Measurements from ENCODE around the gene NADSYN1. TPM values are rescaled to one million over a fixed set of nuclear protein-coding genes. Genes with fewer than 3 reads are reported as not detected.

The NADSYN1 gene
- total RNA-seq, 1 experiment from 2014 or later: 45.1 TPM

DNA sequence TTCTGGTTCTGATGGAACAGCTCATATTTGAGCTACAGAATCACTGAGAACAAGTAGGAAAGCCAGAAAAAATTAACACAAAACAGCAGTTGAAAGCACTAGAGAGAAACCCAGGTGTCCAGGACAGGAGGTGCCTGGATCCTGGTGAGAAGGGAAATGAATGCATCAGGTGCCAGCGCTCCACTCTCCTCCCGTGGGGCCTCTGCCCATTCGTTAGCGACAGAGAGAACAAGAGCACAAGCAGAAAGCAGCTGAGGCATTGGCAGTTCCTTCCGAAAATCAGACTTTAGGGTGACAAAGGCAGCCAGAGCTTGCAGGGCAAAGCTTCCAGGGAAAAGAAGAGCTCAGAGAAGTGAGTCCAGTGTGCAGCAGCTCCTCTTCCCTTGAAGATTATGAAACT is 54.1 kb downstream of the NADSYN1 start (continued):
- TF ChIP-seq, protein P1, sequence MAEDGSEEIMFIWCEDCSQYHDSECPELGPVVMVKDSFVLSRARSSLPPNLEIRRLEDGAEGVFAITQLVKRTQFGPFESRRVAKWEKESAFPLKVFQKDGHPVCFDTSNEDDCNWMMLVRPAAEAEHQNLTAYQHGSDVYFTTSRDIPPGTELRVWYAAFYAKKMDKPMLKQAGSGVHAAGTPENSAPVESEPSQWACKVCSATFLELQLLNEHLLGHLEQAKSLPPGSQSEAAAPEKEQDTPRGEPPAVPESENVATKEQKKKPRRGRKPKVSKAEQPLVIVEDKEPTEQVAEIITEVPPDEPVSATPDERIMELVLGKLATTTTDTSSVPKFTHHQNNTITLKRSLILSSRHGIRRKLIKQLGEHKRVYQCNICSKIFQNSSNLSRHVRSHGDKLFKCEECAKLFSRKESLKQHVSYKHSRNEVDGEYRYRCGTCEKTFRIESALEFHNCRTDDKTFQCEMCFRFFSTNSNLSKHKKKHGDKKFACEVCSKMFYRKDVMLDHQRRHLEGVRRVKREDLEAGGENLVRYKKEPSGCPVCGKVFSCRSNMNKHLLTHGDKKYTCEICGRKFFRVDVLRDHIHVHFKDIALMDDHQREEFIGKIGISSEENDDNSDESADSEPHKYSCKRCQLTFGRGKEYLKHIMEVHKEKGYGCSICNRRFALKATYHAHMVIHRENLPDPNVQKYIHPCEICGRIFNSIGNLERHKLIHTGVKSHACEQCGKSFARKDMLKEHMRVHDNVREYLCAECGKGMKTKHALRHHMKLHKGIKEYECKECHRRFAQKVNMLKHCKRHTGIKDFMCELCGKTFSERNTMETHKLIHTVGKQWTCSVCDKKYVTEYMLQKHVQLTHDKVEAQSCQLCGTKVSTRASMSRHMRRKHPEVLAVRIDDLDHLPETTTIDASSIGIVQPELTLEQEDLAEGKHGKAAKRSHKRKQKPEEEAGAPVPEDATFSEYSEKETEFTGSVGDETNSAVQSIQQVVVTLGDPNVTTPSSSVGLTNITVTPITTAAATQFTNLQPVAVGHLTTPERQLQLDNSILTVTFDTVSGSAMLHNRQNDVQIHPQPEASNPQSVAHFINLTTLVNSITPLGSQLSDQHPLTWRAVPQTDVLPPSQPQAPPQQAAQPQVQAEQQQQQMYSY (CRISPR knock-in tag; IDR thresholded peaks at IDR 0.05): no peak
- TF ChIP-seq, protein P2, sequence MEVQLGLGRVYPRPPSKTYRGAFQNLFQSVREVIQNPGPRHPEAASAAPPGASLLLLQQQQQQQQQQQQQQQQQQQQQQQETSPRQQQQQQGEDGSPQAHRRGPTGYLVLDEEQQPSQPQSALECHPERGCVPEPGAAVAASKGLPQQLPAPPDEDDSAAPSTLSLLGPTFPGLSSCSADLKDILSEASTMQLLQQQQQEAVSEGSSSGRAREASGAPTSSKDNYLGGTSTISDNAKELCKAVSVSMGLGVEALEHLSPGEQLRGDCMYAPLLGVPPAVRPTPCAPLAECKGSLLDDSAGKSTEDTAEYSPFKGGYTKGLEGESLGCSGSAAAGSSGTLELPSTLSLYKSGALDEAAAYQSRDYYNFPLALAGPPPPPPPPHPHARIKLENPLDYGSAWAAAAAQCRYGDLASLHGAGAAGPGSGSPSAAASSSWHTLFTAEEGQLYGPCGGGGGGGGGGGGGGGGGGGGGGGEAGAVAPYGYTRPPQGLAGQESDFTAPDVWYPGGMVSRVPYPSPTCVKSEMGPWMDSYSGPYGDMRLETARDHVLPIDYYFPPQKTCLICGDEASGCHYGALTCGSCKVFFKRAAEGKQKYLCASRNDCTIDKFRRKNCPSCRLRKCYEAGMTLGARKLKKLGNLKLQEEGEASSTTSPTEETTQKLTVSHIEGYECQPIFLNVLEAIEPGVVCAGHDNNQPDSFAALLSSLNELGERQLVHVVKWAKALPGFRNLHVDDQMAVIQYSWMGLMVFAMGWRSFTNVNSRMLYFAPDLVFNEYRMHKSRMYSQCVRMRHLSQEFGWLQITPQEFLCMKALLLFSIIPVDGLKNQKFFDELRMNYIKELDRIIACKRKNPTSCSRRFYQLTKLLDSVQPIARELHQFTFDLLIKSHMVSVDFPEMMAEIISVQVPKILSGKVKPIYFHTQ (CRISPR knock-in tag; IDR thresholded peaks at IDR 0.05): no peak
- no peak for TF ChIP-seq ZBTB21 (CRISPR knock-in tag; IDR thresholded peaks at IDR 0.05; ENCODE audit: borderline replicate concordance)
- TF ChIP-seq, protein P3, sequence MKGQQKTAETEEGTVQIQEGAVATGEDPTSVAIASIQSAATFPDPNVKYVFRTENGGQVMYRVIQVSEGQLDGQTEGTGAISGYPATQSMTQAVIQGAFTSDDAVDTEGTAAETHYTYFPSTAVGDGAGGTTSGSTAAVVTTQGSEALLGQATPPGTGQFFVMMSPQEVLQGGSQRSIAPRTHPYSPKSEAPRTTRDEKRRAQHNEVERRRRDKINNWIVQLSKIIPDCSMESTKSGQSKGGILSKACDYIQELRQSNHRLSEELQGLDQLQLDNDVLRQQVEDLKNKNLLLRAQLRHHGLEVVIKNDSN (CRISPR knock-in tag; IDR thresholded peaks at IDR 0.05): no peak
- TF ChIP-seq, protein P4, sequence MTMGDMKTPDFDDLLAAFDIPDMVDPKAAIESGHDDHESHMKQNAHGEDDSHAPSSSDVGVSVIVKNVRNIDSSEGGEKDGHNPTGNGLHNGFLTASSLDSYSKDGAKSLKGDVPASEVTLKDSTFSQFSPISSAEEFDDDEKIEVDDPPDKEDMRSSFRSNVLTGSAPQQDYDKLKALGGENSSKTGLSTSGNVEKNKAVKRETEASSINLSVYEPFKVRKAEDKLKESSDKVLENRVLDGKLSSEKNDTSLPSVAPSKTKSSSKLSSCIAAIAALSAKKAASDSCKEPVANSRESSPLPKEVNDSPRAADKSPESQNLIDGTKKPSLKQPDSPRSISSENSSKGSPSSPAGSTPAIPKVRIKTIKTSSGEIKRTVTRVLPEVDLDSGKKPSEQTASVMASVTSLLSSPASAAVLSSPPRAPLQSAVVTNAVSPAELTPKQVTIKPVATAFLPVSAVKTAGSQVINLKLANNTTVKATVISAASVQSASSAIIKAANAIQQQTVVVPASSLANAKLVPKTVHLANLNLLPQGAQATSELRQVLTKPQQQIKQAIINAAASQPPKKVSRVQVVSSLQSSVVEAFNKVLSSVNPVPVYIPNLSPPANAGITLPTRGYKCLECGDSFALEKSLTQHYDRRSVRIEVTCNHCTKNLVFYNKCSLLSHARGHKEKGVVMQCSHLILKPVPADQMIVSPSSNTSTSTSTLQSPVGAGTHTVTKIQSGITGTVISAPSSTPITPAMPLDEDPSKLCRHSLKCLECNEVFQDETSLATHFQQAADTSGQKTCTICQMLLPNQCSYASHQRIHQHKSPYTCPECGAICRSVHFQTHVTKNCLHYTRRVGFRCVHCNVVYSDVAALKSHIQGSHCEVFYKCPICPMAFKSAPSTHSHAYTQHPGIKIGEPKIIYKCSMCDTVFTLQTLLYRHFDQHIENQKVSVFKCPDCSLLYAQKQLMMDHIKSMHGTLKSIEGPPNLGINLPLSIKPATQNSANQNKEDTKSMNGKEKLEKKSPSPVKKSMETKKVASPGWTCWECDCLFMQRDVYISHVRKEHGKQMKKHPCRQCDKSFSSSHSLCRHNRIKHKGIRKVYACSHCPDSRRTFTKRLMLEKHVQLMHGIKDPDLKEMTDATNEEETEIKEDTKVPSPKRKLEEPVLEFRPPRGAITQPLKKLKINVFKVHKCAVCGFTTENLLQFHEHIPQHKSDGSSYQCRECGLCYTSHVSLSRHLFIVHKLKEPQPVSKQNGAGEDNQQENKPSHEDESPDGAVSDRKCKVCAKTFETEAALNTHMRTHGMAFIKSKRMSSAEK (CRISPR knock-in tag; IDR thresholded peaks at IDR 0.05; ENCODE audit: borderline replicate concordance): no peak
- TF ChIP-seq RELA (CRISPR knock-in tag; IDR thresholded peaks at IDR 0.05; ENCODE audit: borderline replicate concordance): no peak

DNA sequence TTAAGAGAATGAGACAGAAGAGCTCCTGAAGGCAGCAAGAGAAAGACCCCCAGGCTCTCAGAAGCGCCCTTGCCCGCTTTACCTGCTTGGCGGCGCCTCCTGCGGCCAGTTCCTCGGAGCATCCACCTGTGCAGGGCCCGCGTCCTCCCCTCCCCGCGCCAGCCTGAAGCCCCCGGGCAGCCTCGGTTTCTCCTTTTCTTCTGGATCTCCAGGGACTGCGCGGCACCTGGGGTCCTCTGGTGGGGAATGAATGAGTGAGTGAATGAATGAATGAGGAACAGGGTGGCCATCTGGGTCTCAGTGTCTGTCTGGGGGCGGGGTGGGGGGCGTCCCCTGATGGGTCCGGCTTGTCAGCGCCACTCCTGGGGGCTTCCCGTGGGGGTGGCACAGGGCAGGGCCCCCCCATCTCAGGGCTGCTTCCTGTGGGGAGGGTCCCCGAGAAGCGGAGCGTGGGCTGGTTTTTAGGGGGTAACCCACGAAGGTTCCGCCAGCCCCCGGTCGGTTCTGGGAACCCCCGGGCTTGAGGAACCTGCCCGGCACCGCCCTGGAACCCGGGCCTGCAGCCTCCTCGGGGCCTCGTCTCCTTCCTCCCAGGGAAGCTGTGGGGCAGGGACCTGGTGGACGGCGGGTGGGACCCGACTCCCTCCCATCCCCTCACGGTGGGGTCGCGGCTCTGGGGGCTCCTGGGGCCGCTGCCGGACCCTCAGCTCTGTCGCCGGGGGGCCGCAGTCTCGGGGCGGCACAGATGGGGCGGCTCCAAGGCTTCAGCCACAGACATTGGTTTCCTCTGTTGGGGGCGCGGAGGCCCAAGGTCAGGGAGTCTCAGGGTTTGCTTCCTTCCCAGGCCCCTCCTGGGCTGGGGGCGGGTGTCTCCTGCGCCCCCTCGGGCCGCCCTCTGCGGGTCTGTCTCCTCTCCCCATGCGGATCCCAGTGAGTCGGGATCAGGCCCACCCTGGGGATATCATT is 65.8 kb downstream of the NADSYN1 start:
- DNase-seq (ENCODE audit: low spot score) (no peak), ATAC-seq (no peak)
- peaks cover 8% of the 10 kb centered on the region for H3K27me3 Mint-ChIP-seq (ENCODE audit: low read depth)
- POLR2A ChIA-PET: no interaction called here
- peaks cover 15% of the 10 kb centered on the region for H3K9me3 Mint-ChIP-seq
- no peaks in the 10 kb centered on the region for H3K4me1 Mint-ChIP-seq
- TF ChIP-seq, protein P5, sequence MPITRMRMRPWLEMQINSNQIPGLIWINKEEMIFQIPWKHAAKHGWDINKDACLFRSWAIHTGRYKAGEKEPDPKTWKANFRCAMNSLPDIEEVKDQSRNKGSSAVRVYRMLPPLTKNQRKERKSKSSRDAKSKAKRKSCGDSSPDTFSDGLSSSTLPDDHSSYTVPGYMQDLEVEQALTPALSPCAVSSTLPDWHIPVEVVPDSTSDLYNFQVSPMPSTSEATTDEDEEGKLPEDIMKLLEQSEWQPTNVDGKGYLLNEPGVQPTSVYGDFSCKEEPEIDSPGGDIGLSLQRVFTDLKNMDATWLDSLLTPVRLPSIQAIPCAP (CRISPR knock-in tag; IDR thresholded peaks at IDR 0.05): no peak
- TF ChIP-seq ZNF423 (CRISPR knock-in tag; IDR thresholded peaks at IDR 0.05): no peak
- TF ChIP-seq KAT7 (CRISPR knock-in tag; IDR thresholded peaks at IDR 0.05; ENCODE audit: borderline replicate concordance): no peak
- no peak for TF ChIP-seq ZNF671 (CRISPR knock-in tag; IDR thresholded peaks at IDR 0.05)
- TF ChIP-seq, protein P6, sequence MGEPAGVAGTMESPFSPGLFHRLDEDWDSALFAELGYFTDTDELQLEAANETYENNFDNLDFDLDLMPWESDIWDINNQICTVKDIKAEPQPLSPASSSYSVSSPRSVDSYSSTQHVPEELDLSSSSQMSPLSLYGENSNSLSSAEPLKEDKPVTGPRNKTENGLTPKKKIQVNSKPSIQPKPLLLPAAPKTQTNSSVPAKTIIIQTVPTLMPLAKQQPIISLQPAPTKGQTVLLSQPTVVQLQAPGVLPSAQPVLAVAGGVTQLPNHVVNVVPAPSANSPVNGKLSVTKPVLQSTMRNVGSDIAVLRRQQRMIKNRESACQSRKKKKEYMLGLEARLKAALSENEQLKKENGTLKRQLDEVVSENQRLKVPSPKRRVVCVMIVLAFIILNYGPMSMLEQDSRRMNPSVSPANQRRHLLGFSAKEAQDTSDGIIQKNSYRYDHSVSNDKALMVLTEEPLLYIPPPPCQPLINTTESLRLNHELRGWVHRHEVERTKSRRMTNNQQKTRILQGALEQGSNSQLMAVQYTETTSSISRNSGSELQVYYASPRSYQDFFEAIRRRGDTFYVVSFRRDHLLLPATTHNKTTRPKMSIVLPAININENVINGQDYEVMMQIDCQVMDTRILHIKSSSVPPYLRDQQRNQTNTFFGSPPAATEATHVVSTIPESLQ (CRISPR knock-in tag; IDR thresholded peaks at IDR 0.05): no peak
- no peak for TF ChIP-seq EMX1 (CRISPR knock-in tag; IDR thresholded peaks at IDR 0.05)
- H3K4me3 Mint-ChIP-seq: no peak overlapping the region
- H3K27ac Mint-ChIP-seq: no peak overlapping the region
- CTCF ChIA-PET: interaction anchor here (1.0 to 1.6 kb wide), 2 partner anchors 14 to 61 kb away, joined by 3 to 4 read pairs; no protein-coding TSS in a partner anchor
- H3K36me3 Mint-ChIP-seq: no peaks in the 10 kb centered on the region

Measured in WTC11 (cell line).